Neuronal stem cell (in vitro differentiated cells): ENCODE data around the gene CLDN14.

Source experiments
- DNase-seq: peaks from one replicate; pipeline ENCODE4 v3.0.0-alpha.2; 2013; ENCODE audit warnings: low spot score
- H2AFZ ChIP-seq: one replicate; pipeline ENCODE4 v1.6.1; 2013; ENCODE audit warnings: mild to moderate bottlenecking, low read length, inconsistent platforms
- H2AK5ac ChIP-seq: 2 replicates; pipeline ENCODE4 v1.6.1; 2013; ENCODE audit warnings: low read depth, mild to moderate bottlenecking, inconsistent platforms, low read length, moderate library complexity, mixed read lengths
- H2BK120ac ChIP-seq: 2 replicates; pipeline ENCODE4 v1.6.1; 2013; ENCODE audit warnings: low read depth, mild to moderate bottlenecking, inconsistent platforms, low read length, moderate library complexity, mixed read lengths
- H2BK12ac ChIP-seq: one replicate; pipeline ENCODE4 v1.6.1; 2013; ENCODE audit warnings: low read length, inconsistent platforms
- H2BK15ac ChIP-seq: 2 replicates; pipeline ENCODE4 v1.6.1; 2013; ENCODE audit warnings: mild to moderate bottlenecking, low read length, inconsistent platforms, mixed read lengths
- H2BK5ac ChIP-seq: one replicate; pipeline ENCODE4 v1.6.1; 2013; ENCODE audit warnings: inconsistent platforms, mild to moderate bottlenecking, low read length, moderate library complexity
- H3K14ac ChIP-seq: one replicate; pipeline ENCODE4 v1.6.1; 2013; ENCODE audit warnings: low read length, inconsistent platforms
- H3K18ac ChIP-seq: 2 replicates; pipeline ENCODE4 v1.6.1; 2013; ENCODE audit warnings: low read length, inconsistent platforms
- H3K23ac ChIP-seq: 2 replicates; pipeline ENCODE4 v1.6.1; 2013; ENCODE audit warnings: low read depth, mild to moderate bottlenecking, mixed read lengths, low read length, inconsistent platforms; ENCODE audit not compliant: poor library complexity
- H3K27ac ChIP-seq: replicated peaks from 3 replicates; pipeline ENCODE4 v1.5.1; 2013; ENCODE audit warnings: low read length, inconsistent platforms
- H3K27me3 ChIP-seq, 3 experiments: 2 replicates each; pipeline ENCODE4 v1.6.1; 2013; ENCODE audit warnings: low read length in 3 of 3, mild to moderate bottlenecking in 2 of 3, inconsistent platforms in 1 of 3, low read depth in 1 of 3, mixed read lengths in 1 of 3, moderate library complexity in 1 of 3; ENCODE audit not compliant: control insufficient read depth in 3 of 3, insufficient read depth in 3 of 3
- H3K36me3 ChIP-seq, 2 donors: replicated peaks in 1 of 2; 2 replicates each; pipeline ENCODE4 v1.6.1; 2013; ENCODE audit warnings: low read length in 2 of 2; ENCODE audit not compliant: control insufficient read depth in 2 of 2, insufficient read depth in 2 of 2
- H3K4ac ChIP-seq: 2 replicates; pipeline ENCODE4 v1.6.1; 2013; ENCODE audit warnings: inconsistent platforms, mild to moderate bottlenecking, low read length, moderate library complexity
- H3K4me1 ChIP-seq, 2 donors: 1 replicate in 1 of 2; 2 replicates in 1 of 2; pipeline ENCODE4 v1.6.1; 2013; ENCODE audit warnings: low read length in 2 of 2, low read depth in 1 of 2; ENCODE audit not compliant: control insufficient read depth in 2 of 2, insufficient read depth in 1 of 2
- H3K4me2 ChIP-seq: one replicate; pipeline ENCODE4 v1.6.1; 2013; ENCODE audit warnings: mild to moderate bottlenecking, low read length, inconsistent platforms; ENCODE audit not compliant: insufficient read depth, poor library complexity, severe bottlenecking
- H3K4me3 ChIP-seq, 2 donors: 2 replicates each; pipeline ENCODE4 v1.5.1; 2013; ENCODE audit warnings: low read length in 2 of 2, mild to moderate bottlenecking in 2 of 2, inconsistent platforms in 1 of 2, moderate library complexity in 1 of 2
- H3K79me1 ChIP-seq: one replicate; pipeline ENCODE4 v1.6.1; 2013; ENCODE audit warnings: low read depth, mild to moderate bottlenecking, inconsistent platforms, low read length, moderate library complexity
- H3K9ac ChIP-seq: one replicate; pipeline ENCODE4 v1.6.1; 2013; ENCODE audit warnings: mild to moderate bottlenecking, low read depth, low read length, inconsistent platforms; ENCODE audit not compliant: poor library complexity
- H3K9me3 ChIP-seq, 2 donors: replicated peaks in 1 of 2; 2 replicates each; pipeline versions ENCODE3 to v1.6.1; 2013; ENCODE audit warnings: low read length in 2 of 2, mild to moderate bottlenecking in 2 of 2, inconsistent platforms in 1 of 2, low read depth in 1 of 2, mixed read lengths in 1 of 2, moderate library complexity in 1 of 2; ENCODE audit not compliant: control insufficient read depth in 2 of 2, insufficient read depth in 1 of 2
- H4K8ac ChIP-seq: one replicate; pipeline ENCODE4 v1.6.1; 2013; ENCODE audit warnings: low read depth, mild to moderate bottlenecking, inconsistent platforms, low read length, moderate library complexity
- H4K91ac ChIP-seq: one replicate; pipeline ENCODE4 v1.6.1; 2013; ENCODE audit warnings: low read length, low read depth, mild to moderate bottlenecking, inconsistent platforms; ENCODE audit not compliant: poor library complexity
- WGBS, 2 donors: extraction: QIAGEN DNeasy Blood & Tissue Kit; methylation state at CpG; one replicate each; pipeline ENCODE4 v1.1.7; 2013; ENCODE audit warnings: missing lambda C conversion rate in 2 of 2, mixed read lengths in 1 of 2; ENCODE audit not compliant: insufficient read length in 2 of 2, insufficient replicate concordance in 1 of 2; ENCODE audit errors: extremely low coverage in 2 of 2; 5-methylcytosine and 5-hydroxymethylcytosine counted together

The CLDN14 gene

DNA sequence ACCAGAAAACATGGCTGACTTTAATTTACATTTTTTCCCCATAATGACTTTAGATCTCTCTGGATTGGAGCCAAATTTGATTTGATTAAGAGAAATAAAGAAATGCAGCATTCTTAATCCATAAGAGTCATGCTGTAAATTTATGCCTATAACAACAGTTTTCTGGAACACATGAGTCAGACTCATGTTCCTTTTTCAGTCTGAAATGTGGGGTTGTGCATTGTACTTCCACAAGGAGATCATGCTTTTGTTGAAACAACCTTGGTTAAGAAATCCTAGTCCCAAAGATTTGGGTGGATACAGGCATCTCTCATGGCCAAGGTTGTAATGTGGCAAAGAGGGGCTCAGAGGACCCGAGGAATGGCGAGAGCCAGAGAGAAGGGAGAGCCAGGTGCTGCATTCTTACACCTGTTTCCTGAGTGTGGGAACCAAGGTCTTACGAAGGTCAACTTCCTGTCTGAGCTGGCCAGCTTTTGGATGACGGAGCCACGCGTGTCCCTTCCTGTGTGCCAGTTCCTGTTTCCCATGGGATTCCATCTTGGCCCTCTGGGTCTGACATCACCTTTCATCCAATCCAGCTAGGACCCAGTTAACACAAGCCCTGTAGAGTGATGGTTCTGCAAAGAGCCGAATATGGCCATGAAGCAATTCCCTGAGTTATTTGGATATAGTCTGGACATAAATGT, 23.1 kb downstream of the CLDN14 start:
- Histone ChIP-seq H4K8ac (no peak overlapping the region), H2AFZ (no peak overlapping the region), H4K91ac (no peak overlapping the region), H3K4ac (no peak overlapping the region), H2BK15ac (no peak overlapping the region), H2BK5ac (no peak overlapping the region), H3K14ac (no peak overlapping the region), H3K36me3 (no peaks in the 10 kb centered on the region), H3K27me3 (peaks cover 0 to 8% (median 0%) of the 10 kb centered on the region in 3 experiments), H3K9ac (no peak overlapping the region), H3K9me3 (no peaks in the 10 kb centered on the region), H3K27ac (no peak overlapping the region), H3K4me3 (no peak overlapping the region), H3K18ac (no peak overlapping the region), H2BK12ac (no peak overlapping the region), H3K79me1 (no peaks in the 10 kb centered on the region), H2BK120ac (no peak overlapping the region), H3K4me1 (peaks cover 0 to 10% of the 10 kb centered on the region in 2 donors), H3K4me2 (no peak overlapping the region), H3K23ac (no peak overlapping the region), H2AK5ac (no peak overlapping the region)
- WGBS, 2 donors = no CpG with 5 or more reads among the region's 7 CpGs
- DNase-seq = no peak

DNA sequence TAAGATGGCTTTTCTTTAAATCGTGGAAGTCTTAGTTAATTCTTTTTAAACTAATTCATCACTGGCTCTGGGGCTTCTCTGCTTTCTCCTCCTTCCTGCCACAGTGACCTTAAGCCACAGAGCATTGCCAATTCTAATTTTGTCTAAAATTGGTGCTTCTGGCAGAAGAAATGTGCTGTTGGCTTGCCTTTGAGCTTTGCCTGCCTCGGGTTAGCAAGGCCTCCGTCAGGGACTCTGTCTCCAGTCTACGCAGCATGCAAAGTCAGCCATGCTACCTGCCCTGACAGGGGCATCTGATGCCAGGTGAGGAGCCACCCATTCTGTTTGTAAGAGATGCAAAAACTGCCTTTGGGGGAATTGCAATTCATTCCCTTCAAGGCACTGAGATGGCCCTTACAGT, 25.2 kb downstream of the CLDN14 start:
- H3K4me1 ChIP-seq = peaks cover 0 to 10% of the 10 kb centered on the region in 2 donors
- no peak overlapping the region for H2BK15ac ChIP-seq
- no peak overlapping the region for H3K9ac ChIP-seq
- H3K4ac ChIP-seq = no peak overlapping the region
- no peak overlapping the region for H2AK5ac ChIP-seq
- H2BK12ac ChIP-seq = no peak overlapping the region
- H3K18ac ChIP-seq = peak overlapping the region; percentile 72
- H3K4me3 ChIP-seq = no peak overlapping the region
- no peak overlapping the region for H3K27ac ChIP-seq
- peaks cover 0 to 9% (median 0%) of the 10 kb centered on the region in 3 experiments for H3K27me3 ChIP-seq
- no peaks in the 10 kb centered on the region for H3K79me1 ChIP-seq
- H3K14ac ChIP-seq = no peak overlapping the region
- peak overlapping the region; percentile 19 for H2AFZ ChIP-seq
- no peak overlapping the region for H4K91ac ChIP-seq
- H2BK5ac ChIP-seq = no peak overlapping the region
- peak overlapping the region; percentile 20 for H3K23ac ChIP-seq
- H3K9me3 ChIP-seq = no peaks in the 10 kb centered on the region
- no peak overlapping the region for H3K4me2 ChIP-seq
- no peaks in the 10 kb centered on the region for H3K36me3 ChIP-seq
- no peak for DNase-seq
- no CpG with 5 or more reads among the region's 4 CpGs for WGBS, 2 donors
- no peak overlapping the region for H4K8ac ChIP-seq
- H2BK120ac ChIP-seq = no peak overlapping the region

DNA sequence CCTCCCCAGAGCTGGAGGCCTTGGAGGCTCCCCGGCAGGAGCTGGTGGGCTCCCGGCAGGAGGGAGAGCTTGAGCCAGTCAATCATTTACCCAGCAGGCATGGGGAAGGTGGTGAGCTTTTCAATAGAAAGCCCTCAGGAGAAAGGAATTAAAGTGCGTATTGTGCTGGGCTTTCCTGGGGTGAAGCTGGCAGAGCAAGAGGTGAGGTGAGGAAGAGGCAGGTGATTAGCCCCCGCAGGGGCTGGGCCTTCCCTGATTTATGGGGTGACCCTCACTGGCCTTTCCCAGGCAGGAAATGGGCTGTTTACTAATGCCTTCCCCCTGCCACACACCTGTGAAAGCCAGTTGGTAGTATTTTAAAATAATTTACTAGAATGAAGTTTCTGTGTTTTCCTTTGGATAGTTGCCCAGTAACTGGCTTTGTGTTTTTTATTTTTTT, 25.8 kb downstream of the CLDN14 start:
- Histone ChIP-seq H3K36me3 (no peaks in the 10 kb centered on the region), H2BK120ac (no peak overlapping the region), H4K91ac (no peak overlapping the region), H3K9ac (no peak overlapping the region), H3K23ac (no peak overlapping the region), H2BK5ac (no peak overlapping the region), H3K79me1 (no peaks in the 10 kb centered on the region), H3K27me3 (peaks cover 0 to 10% (median 0%) of the 10 kb centered on the region in 3 experiments), H3K4me1 (peaks cover 0 to 10% of the 10 kb centered on the region in 2 donors), H2BK12ac (no peak overlapping the region), H2AFZ (no peak overlapping the region), H4K8ac (no peak overlapping the region), H3K4me3 (no peak overlapping the region), H3K27ac (no peak overlapping the region), H3K14ac (no peak overlapping the region), H2BK15ac (no peak overlapping the region), H3K9me3 (no peaks in the 10 kb centered on the region), H3K4ac (no peak overlapping the region), H3K4me2 (no peak overlapping the region), H3K18ac (no peak overlapping the region), H2AK5ac (no peak overlapping the region)
- no CpG with 5 or more reads among the region's 4 CpGs for WGBS, 2 donors
- no peak for DNase-seq

DNA sequence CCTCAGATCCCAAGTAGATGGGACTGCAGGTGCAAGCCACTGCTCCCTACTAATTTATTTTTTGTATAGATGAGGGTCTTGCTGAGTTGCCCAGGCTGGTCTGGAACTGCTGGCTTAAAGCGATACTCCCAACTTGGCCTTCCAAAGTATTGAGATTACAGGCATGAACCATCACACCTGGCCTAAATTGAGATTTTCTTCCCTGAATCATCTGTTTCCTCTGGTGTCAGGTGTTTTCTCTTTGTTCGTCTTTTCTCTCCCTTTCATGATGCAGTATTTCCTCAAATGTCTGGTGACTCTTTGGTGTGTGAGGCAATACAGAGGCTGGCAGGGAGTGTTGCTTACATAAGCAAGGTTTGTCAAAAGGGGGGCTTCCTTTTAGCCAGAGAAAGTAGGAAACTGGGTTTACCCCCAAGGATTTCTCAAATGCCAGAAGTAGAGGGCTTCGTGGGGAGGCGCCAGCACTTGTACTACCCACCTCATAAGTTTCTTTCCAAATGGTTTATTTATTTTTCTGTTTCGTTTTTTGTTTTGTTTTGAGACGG, 27.6 kb downstream of the CLDN14 start:
- H3K27ac ChIP-seq = no peak overlapping the region
- no peak overlapping the region for H3K4ac ChIP-seq
- no peak overlapping the region for H4K8ac ChIP-seq
- H3K9ac ChIP-seq = no peak overlapping the region
- no peak overlapping the region for H3K4me2 ChIP-seq
- H3K79me1 ChIP-seq = no peaks in the 10 kb centered on the region
- no peak overlapping the region for H2AK5ac ChIP-seq
- DNase-seq = no peak
- H3K23ac ChIP-seq = no peak overlapping the region
- peaks cover 0 to 10% of the 10 kb centered on the region in 2 donors for H3K4me1 ChIP-seq
- peaks cover 0 to 10% (median 0%) of the 10 kb centered on the region in 3 experiments for H3K27me3 ChIP-seq
- no peak overlapping the region for H2BK5ac ChIP-seq
- H3K4me3 ChIP-seq = no peak overlapping the region
- H2BK12ac ChIP-seq = no peak overlapping the region
- H3K18ac ChIP-seq = no peak overlapping the region
- H4K91ac ChIP-seq = no peak overlapping the region
- H2BK120ac ChIP-seq = no peak overlapping the region
- no peaks in the 10 kb centered on the region for H3K36me3 ChIP-seq
- no CpG with 5 or more reads among the region's 6 CpGs for WGBS, 2 donors
- no peak overlapping the region for H3K14ac ChIP-seq
- no peak overlapping the region for H2BK15ac ChIP-seq
- no peaks in the 10 kb centered on the region for H3K9me3 ChIP-seq
- no peak overlapping the region for H2AFZ ChIP-seq
